SJSA1 (cell line): ENCODE measurements around the gene ARHGAP31. TPM values are rescaled to one million over a fixed set of nuclear protein-coding genes. Genes with fewer than 3 reads are reported as not detected.
A peak's percentile ranks its signal among the peaks of the same experiment; 100 is the strongest.
"Not testable (repeated sequence)": the region's sequence is repeated elsewhere in the genome, so short reads cannot be mapped to it uniquely, and the experiment has no call there.

Source experiments
- DNase-seq, 2 experiments: peaks; one replicate each; pipeline ENCODE4 v3.0.0-alpha.2; 2015 to 2020; ENCODE audit warnings: low spot score in 2 of 2, low read depth in 1 of 2
- H3K27ac ChIP-seq: fragments of 250-450 bp; sonication (Bioruptor Pico); 2 replicates; pipeline ENCODE4 v1.5.1; 2020; ENCODE audit warnings: mild to moderate bottlenecking, moderate library complexity
- H3K27me3 ChIP-seq: fragments of 250-450 bp; sonication (Bioruptor Pico); replicated peaks from 2 replicates; pipeline ENCODE4 v1.5.1; 2020; ENCODE audit warnings: mild to moderate bottlenecking, moderate library complexity
- H3K36me3 ChIP-seq: fragments of 250-450 bp; sonication (Bioruptor Pico); 2 replicates; pipeline ENCODE4 v1.5.1; 2020; ENCODE audit warnings: mild to moderate bottlenecking
- H3K4me1 ChIP-seq: fragments of 250-450 bp; sonication (Bioruptor Pico); replicated peaks from 2 replicates; pipeline ENCODE4 v1.6.1; 2021; ENCODE audit warnings: mild to moderate bottlenecking
- H3K4me3 ChIP-seq: fragments of 250-450 bp; sonication (Bioruptor Pico); 2 replicates; pipeline ENCODE4 v1.5.1; 2020; ENCODE audit warnings: mild to moderate bottlenecking
- H3K9me3 ChIP-seq: fragments of 250-450 bp; sonication (Bioruptor Pico); replicated peaks from 2 replicates; pipeline ENCODE4 v1.5.1; 2020; ENCODE audit warnings: mild to moderate bottlenecking
- total RNA-seq: library from RNA; depleted of rRNA; stranded (reverse); fragments of >200 nt; shearing (Covaris generic); gene quantifications from 2 replicates; pipeline ENCODE4 v1.2.3, GENCODE V29; 2014

The ARHGAP31 gene
- total RNA-seq, 1 experiment from 2014 or later, result 13.7 TPM

DNA sequence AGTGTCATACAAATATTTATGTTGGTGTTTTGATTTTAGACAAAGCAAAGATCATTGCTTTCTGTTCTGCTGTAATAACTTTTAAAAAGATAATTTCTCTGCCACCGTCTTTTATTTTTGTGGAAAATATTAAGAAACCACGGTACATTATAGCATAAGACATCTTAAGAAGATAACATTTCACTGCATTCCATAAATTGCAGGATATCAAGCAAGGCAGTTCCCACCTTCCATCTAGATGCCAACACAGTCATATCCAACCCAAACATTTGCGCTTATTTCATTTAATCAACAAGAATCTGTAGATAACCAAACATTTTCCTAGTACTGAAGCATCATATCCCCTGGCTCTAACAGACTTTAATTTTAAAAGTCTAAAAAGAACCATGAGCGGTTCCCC, 25.1 kb downstream of the ARHGAP31 start:
- Histone ChIP-seq H3K4me1 (peaks cover 46% of the 10 kb centered on the region), H3K9me3 (no peaks in the 10 kb centered on the region), H3K36me3 (peaks cover 10% of the 10 kb centered on the region), H3K27ac (no peak overlapping the region), H3K27me3 (no peaks in the 10 kb centered on the region), H3K4me3 (no peak overlapping the region)
- DNase-seq, result no peak

DNA sequence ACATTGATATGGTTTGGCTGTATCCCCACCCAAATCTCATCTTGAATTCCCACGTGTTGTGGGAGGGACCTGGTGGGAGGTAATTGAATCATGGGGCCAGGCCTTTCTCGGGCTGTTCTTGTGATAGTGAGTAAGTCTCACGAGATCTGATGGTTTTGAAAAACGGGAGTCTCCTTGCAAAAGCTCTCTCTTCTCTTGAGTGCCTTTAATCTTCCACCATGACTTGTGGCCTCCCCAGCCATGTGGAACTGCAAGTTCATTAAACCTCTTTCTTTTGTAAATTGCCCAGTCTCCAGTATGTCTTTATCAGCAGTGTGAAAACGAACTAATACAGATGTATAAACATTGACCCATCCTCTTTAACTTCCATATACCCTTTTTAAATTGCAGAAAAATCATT, 26.6 kb downstream of the ARHGAP31 start:
- H3K4me1 ChIP-seq, result peaks cover 50% of the 10 kb centered on the region
- not testable (repeated sequence) for H3K27me3 ChIP-seq, H3K9me3 ChIP-seq, H3K36me3 ChIP-seq, H3K4me3 ChIP-seq, H3K27ac ChIP-seq, DNase-seq

GRCh38 chr3:119322021-119322834, 28.0 kb downstream of the ARHGAP31 start:
- Histone ChIP-seq H3K36me3 (peaks cover 6% of the 10 kb centered on the region; the same call in 1 of the 2 replicates), H3K9me3 (no peaks in the 10 kb centered on the region), H3K27me3 (no peaks in the 10 kb centered on the region), H3K4me1 (peaks cover 44% of the 10 kb centered on the region), H3K4me3 (peak overlapping the region; percentile 48), H3K27ac (peak overlapping the region; percentile 93)
- no peak for DNase-seq

- H3K4me3 ChIP-seq, result peak overlapping the region; percentile 48
- peak; percentile 94 to 95 for DNase-seq
- H3K27ac ChIP-seq, result peak overlapping the region; percentile 93
- no peaks in the 10 kb centered on the region for H3K9me3 ChIP-seq
- H3K36me3 ChIP-seq, result peaks cover 6% of the 10 kb centered on the region; the same call in 1 of the 2 replicates
- H3K4me1 ChIP-seq, result peaks cover 48% of the 10 kb centered on the region
- H3K27me3 ChIP-seq, result no peaks in the 10 kb centered on the region
Observed at GRCh38 chr3:119322835-119323722, 28.9 kb downstream of the ARHGAP31 start.

DNA sequence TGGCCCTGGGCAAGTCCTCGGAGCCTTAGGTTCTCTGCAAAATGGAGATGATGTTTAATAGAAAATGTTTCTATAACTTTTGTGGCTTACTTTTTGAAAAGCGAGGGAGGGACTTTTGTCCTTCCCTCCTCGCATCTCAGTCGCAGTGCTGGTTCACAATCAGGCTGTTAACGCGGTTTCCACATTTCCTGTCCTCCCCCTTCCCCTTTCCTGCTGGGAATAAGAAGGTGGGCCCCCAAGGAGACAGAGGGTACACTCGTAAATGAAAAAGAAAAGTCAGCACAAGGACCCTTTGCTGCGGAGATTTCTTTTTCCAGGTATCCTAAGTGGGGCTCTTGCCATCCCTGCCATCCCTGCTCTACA, 29.5 kb downstream of the ARHGAP31 start:
- Histone ChIP-seq H3K27ac (peak overlapping the region; percentile 93), H3K27me3 (no peaks in the 10 kb centered on the region), H3K36me3 (peaks cover 6% of the 10 kb centered on the region; the same call in 1 of the 2 replicates), H3K4me3 (peak overlapping the region; percentile 48), H3K9me3 (no peaks in the 10 kb centered on the region), H3K4me1 (peaks cover 44% of the 10 kb centered on the region)
- no peak for DNase-seq

GRCh38 chr3:119324899-119325298, 30.7 kb downstream of the ARHGAP31 start:
- peaks cover 34% of the 10 kb centered on the region for H3K4me1 ChIP-seq
- DNase-seq, result no peak
- no peak overlapping the region for H3K27ac ChIP-seq
- H3K4me3 ChIP-seq, result no peak overlapping the region
- H3K9me3 ChIP-seq, result no peaks in the 10 kb centered on the region
- H3K36me3 ChIP-seq, result peaks cover 11% of the 10 kb centered on the region
- H3K27me3 ChIP-seq, result no peaks in the 10 kb centered on the region

DNA sequence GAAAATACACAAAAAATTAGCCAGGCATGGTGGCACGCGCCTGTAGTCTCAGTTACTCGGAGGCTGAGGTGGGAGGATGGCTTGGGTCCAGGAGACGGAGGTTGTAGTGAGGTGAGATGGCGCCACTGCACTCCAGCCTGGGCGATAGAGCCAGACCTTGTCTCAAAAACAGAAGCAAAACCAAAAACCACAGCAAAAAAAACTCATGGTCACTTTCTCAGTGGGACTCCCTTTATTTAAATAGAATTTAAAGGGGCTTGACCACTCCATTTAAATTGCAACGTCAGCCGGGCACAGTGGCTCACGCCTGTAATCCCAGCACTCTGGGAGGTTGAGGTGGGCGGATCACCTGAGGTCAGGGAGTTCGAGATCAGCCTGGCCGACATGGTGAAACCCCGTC, 32.8 kb downstream of the ARHGAP31 start:
- H3K9me3 ChIP-seq, result no peaks in the 10 kb centered on the region
- DNase-seq, result no peak
- H3K36me3 ChIP-seq, result peaks cover 8% of the 10 kb centered on the region; the same call in 1 of the 2 replicates
- no peaks in the 10 kb centered on the region for H3K27me3 ChIP-seq
- peaks cover 26% of the 10 kb centered on the region for H3K4me1 ChIP-seq
- H3K4me3 ChIP-seq, result no peak overlapping the region
- H3K27ac ChIP-seq, result no peak overlapping the region

GRCh38 chr3:119329551-119329950, 35.4 kb downstream of the ARHGAP31 start:
- Histone ChIP-seq H3K27me3 (no peaks in the 10 kb centered on the region), H3K36me3 (peaks cover 5% of the 10 kb centered on the region; the same call in 1 of the 2 replicates), H3K9me3 (no peaks in the 10 kb centered on the region), H3K27ac (no peak overlapping the region), H3K4me1 (peaks cover 7% of the 10 kb centered on the region; the same call in 1 of the 2 replicates), H3K4me3 (no peak overlapping the region)
- no peak for DNase-seq

- no peak overlapping the region for H3K4me3 ChIP-seq
- peaks cover 5% of the 10 kb centered on the region; the same call in 1 of the 2 replicates for H3K36me3 ChIP-seq
- DNase-seq, result no peak
- no peaks in the 10 kb centered on the region for H3K27me3 ChIP-seq
- H3K9me3 ChIP-seq, result no peaks in the 10 kb centered on the region
- H3K27ac ChIP-seq, result no peak overlapping the region
- peaks cover 6% of the 10 kb centered on the region; the same call in 1 of the 2 replicates for H3K4me1 ChIP-seq
Observed at GRCh38 chr3:119330181-119330580, 36.0 kb downstream of the ARHGAP31 start.

GRCh38 chr3:119330858-119331257, 36.7 kb downstream of the ARHGAP31 start:
- Histone ChIP-seq H3K27me3 (no peaks in the 10 kb centered on the region), H3K36me3 (peaks cover 5% of the 10 kb centered on the region; the same call in 1 of the 2 replicates), H3K27ac (no peak overlapping the region), H3K4me1 (peaks cover 6% of the 10 kb centered on the region; the same call in 1 of the 2 replicates), H3K9me3 (no peaks in the 10 kb centered on the region), H3K4me3 (no peak overlapping the region)
- no peak for DNase-seq

DNA sequence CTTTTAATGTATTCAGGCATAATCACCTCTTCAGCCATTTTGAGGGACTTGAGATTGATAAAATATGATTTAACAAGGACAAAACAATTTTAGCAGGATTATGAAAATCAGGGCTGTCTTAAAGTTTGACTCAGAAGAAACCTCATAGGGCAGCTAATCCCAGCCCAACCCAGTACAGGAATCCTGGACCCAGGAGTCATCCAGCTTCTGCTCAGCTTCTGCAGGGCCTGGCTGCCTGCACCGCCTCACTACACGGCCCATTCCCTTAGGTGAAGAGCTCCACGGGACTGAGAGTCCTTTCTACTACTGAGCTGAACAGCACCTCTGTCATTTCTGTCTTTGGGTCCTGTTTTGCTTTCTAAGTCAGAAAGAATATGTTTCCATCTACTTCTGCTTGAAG, 37.5 kb downstream of the ARHGAP31 start:
- no peak overlapping the region for H3K27ac ChIP-seq
- H3K27me3 ChIP-seq, result no peaks in the 10 kb centered on the region
- no peaks in the 10 kb centered on the region for H3K9me3 ChIP-seq
- peaks cover 5% of the 10 kb centered on the region; the same call in 1 of the 2 replicates for H3K36me3 ChIP-seq
- H3K4me3 ChIP-seq, result no peak overlapping the region
- DNase-seq, result no peak
- H3K4me1 ChIP-seq, result peaks cover 6% of the 10 kb centered on the region; the same call in 1 of the 2 replicates

DNA sequence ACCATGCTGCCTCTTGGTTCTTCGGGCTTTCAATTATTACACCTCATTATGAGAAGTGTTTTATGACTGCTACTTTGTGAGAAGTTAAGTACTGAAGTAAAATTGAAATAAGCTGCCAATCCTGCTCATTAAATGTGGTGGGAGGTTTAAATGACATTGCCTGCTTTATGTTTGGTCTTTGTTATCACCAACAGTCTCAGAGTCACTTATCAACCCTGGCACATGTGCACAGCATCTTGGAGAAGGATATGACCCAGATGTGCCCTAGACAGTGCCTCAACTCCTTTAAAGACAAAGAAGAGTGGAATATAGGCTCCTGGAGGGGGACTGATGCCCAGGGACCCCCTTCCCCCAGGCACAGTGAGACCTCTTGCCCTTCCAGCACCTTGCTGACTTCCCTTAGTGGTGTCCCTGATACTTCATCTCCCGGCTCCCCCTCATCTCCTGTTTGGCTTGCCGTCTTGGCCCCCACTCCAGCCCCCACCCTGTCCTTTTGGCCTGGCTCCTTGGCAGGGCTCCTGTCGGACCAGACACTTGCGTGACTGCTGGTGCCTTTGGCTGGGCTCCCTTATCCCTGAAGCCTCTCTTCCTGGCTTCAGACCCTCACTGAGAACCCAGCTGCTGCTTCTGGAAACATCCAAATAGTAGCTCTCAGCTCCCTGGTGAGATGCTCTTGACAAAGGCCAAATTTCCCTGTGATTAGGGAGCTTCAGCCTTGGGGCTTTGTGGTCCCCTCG, 39.8 kb downstream of the ARHGAP31 start:
- Histone ChIP-seq H3K4me3 (no peak overlapping the region), H3K27ac (no peak overlapping the region), H3K36me3 (peaks cover 14% of the 10 kb centered on the region; the same call in 1 of the 2 replicates), H3K9me3 (no peaks in the 10 kb centered on the region), H3K4me1 (no peaks in the 10 kb centered on the region; the same call in 1 of the 2 replicates), H3K27me3 (no peaks in the 10 kb centered on the region)
- DNase-seq, result no peak

GRCh38 chr3:119336823-119337222, 42.6 kb downstream of the ARHGAP31 start:
- no peaks in the 10 kb centered on the region for H3K4me1 ChIP-seq
- no peaks in the 10 kb centered on the region for H3K9me3 ChIP-seq
- no peaks in the 10 kb centered on the region for H3K27me3 ChIP-seq
- H3K27ac ChIP-seq, result no peak overlapping the region
- DNase-seq, result no peak
- H3K4me3 ChIP-seq, result no peak overlapping the region
- peaks cover 10% of the 10 kb centered on the region; the same call in 1 of the 2 replicates for H3K36me3 ChIP-seq
